Central memory CD8-positive, alpha-beta T cell (primary cell): ENCODE measurements around the gene CSRNP2.
A peak's percentile ranks its signal among the peaks of the same experiment; 100 is the strongest.

Experiments used
- ATAC-seq: fragments of 150-1000 bp; cut with Tn5 transposase; replicated peaks from 2 replicates; pipeline ENCODE4 v1.10.0; 2022; ENCODE audit warnings: mild to moderate bottlenecking, moderate FRiP score, moderate number of reproducible peaks; ENCODE audit not compliant: poor library complexity, severe bottlenecking; ENCODE audit errors: extremely low read depth
- DNase-seq, 2 donors: peaks; one replicate each; pipeline ENCODE4 v3.0.0; 2021; ENCODE audit warnings: low spot score in 2 of 2
- H3K27ac Mint-ChIP-seq: one replicate; pipeline ENCODE4 v1.8.0; 2022; ENCODE audit warnings: low read depth, mild to moderate bottlenecking, moderate library complexity, mixed read lengths
- H3K27me3 Mint-ChIP-seq: one replicate; pipeline ENCODE4 v1.8.0; 2022; ENCODE audit warnings: mixed read lengths
- H3K36me3 Mint-ChIP-seq: one replicate; pipeline ENCODE4 v1.8.0; 2022; ENCODE audit warnings: mild to moderate bottlenecking, moderate library complexity, mixed read lengths; ENCODE audit not compliant: insufficient read depth
- H3K4me1 Mint-ChIP-seq: one replicate; pipeline ENCODE4 v1.8.0; 2022; ENCODE audit warnings: mixed read lengths
- H3K4me3 Mint-ChIP-seq: one replicate; pipeline ENCODE4 v1.8.0; 2022; ENCODE audit warnings: mild to moderate bottlenecking, moderate library complexity, mixed read lengths
- H3K9me3 Mint-ChIP-seq: one replicate; pipeline ENCODE4 v1.8.0; 2022; ENCODE audit warnings: mixed read lengths

Gene CSRNP2

DNA sequence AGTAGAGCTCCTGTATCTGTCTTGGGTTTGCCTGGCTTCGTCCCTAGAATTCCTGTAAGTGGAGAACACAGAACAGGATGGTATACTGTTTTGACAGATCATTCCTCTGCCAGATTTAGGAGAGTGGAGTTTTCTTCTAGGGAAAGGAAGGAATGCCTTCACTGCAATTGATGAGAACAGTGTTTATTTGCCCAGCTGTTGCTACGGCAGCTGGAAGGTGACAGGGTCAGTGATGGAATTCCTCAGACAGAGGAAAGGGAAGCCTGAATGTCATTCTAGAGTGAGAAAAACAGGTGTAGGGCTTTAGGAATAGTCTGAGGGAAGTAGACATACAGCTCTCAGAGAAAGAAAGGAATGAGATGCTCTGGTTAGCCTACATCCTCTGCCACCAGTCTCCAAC is 11.7 kb downstream of the CSRNP2 start:
- Mint-ChIP-seq H3K27me3 (no peaks in the 10 kb centered on the region), H3K9me3 (no peaks in the 10 kb centered on the region)

GRCh38 chr12:51070004-51070403 is 13.4 kb downstream of the CSRNP2 start:
- no peaks in the 10 kb centered on the region for H3K4me1 Mint-ChIP-seq
- no peaks in the 10 kb centered on the region for H3K27me3 Mint-ChIP-seq
- no peak overlapping the region for H3K27ac Mint-ChIP-seq
- H3K9me3 Mint-ChIP-seq = no peaks in the 10 kb centered on the region
- no peak overlapping the region for H3K4me3 Mint-ChIP-seq
- peaks cover 60% of the 10 kb centered on the region for H3K36me3 Mint-ChIP-seq
- DNase-seq (no peak), ATAC-seq (no peak)

More for the DNA sequence above, 11.7 kb downstream of the CSRNP2 start:
- no peak overlapping the region for H3K4me3 Mint-ChIP-seq
- no peak overlapping the region for H3K27ac Mint-ChIP-seq
- peaks cover 50% of the 10 kb centered on the region for H3K36me3 Mint-ChIP-seq
- H3K4me1 Mint-ChIP-seq = peaks cover 6% of the 10 kb centered on the region
- DNase-seq (no peak), ATAC-seq (no peak)

DNA sequence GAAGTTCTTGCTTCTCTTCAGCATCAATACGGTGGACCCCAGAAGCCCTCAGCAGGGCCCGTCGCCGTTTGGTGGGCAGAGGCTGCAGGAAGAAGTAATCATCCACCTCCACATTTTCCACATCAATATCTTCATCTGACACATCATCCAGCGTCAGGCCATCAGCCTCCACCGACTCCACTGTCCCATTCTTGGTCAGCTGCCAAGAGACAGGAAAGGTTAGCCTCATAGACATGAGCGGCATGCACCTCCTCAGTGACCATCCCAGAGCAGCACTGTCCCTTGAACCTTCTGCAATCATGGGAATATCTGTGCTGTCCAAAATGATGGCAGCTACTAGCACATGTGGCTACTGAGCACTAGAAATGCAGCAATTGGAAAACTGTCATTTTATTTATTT is 15.6 kb downstream of the CSRNP2 start:
- Mint-ChIP-seq H3K27ac (no peak overlapping the region), H3K4me3 (no peak overlapping the region), H3K36me3 (peaks cover 56% of the 10 kb centered on the region), H3K9me3 (no peaks in the 10 kb centered on the region), H3K27me3 (no peaks in the 10 kb centered on the region), H3K4me1 (no peaks in the 10 kb centered on the region)
- ATAC-seq (no peak), DNase-seq (no peak)

GRCh38 chr12:51067229-51067628 is 16.2 kb downstream of the CSRNP2 start:
- Mint-ChIP-seq H3K36me3 (peaks cover 56% of the 10 kb centered on the region), H3K4me1 (no peaks in the 10 kb centered on the region), H3K4me3 (no peak overlapping the region), H3K9me3 (no peaks in the 10 kb centered on the region), H3K27ac (no peak overlapping the region), H3K27me3 (no peaks in the 10 kb centered on the region)
- no peak for ATAC-seq
- DNase-seq = no peak

GRCh38 chr12:51065530-51065929 is 17.9 kb downstream of the CSRNP2 start:
- H3K9me3 Mint-ChIP-seq = no peaks in the 10 kb centered on the region
- peaks cover 47% of the 10 kb centered on the region for H3K36me3 Mint-ChIP-seq
- no peak overlapping the region for H3K27ac Mint-ChIP-seq
- H3K27me3 Mint-ChIP-seq = no peaks in the 10 kb centered on the region
- no peaks in the 10 kb centered on the region for H3K4me1 Mint-ChIP-seq
- ATAC-seq (no peak), DNase-seq (no peak)
- no peak overlapping the region for H3K4me3 Mint-ChIP-seq

DNA sequence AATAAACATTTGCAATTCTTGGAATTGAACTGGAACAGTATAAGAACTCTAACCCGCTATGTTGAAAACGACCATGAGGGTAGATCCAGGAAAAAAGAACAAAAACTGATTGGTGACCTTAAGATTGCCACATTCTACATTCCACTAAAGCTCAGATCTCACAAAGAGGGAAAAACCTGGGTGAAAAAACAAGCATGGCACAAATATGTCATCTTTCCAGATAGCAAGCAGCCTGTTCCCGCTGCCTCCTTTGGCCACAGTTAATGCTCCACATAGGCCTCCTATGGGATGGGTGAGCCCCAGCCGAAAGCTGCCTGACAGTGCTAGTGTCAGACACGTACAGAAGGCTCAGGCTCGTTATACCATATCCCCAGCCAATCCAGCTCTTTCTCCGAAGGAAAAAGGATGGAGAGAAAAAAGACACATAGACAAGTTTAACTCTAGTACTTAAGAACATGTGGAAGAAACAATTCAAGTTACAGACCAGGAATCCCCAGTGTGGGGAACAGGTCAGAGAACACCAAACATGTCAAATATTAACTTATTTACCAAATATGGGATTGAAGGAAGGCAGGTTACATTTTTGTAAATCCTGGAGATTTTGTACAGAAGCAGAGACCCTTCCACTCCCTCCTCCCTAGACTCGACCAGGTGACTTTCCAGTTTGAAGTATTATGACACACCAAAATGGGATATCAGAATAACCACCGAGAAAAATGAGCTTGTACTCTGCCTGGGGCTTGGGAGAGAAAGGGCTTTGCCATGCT is 20.6 kb downstream of the CSRNP2 start:
- no peaks in the 10 kb centered on the region for H3K9me3 Mint-ChIP-seq
- DNase-seq = no peak
- H3K27ac Mint-ChIP-seq = no peak overlapping the region
- no peak overlapping the region for H3K4me3 Mint-ChIP-seq
- H3K36me3 Mint-ChIP-seq = peaks cover 51% of the 10 kb centered on the region
- no peaks in the 10 kb centered on the region for H3K27me3 Mint-ChIP-seq
- ATAC-seq = no peak
- H3K4me1 Mint-ChIP-seq = peaks cover 6% of the 10 kb centered on the region

GRCh38 chr12:51059086-51059485 is 24.3 kb downstream of the CSRNP2 start:
- Mint-ChIP-seq H3K27me3 (no peaks in the 10 kb centered on the region), H3K36me3 (peaks cover 58% of the 10 kb centered on the region), H3K9me3 (no peaks in the 10 kb centered on the region), H3K4me3 (no peak overlapping the region), H3K27ac (no peak overlapping the region), H3K4me1 (peaks cover 6% of the 10 kb centered on the region)
- DNase-seq = no peak
- ATAC-seq = no peak

GRCh38 chr12:51056242-51056641 is 27.2 kb downstream of the CSRNP2 start:
- Mint-ChIP-seq H3K9me3 (no peaks in the 10 kb centered on the region), H3K4me3 (no peak overlapping the region), H3K27me3 (no peaks in the 10 kb centered on the region), H3K4me1 (peaks cover 11% of the 10 kb centered on the region), H3K36me3 (peaks cover 58% of the 10 kb centered on the region), H3K27ac (no peak overlapping the region)
- no peak for DNase-seq
- ATAC-seq = no peak

- DNase-seq (no peak), ATAC-seq (no peak)
- H3K27ac Mint-ChIP-seq = no peak overlapping the region
- H3K4me3 Mint-ChIP-seq = no peak overlapping the region
- peaks cover 8% of the 10 kb centered on the region for H3K4me1 Mint-ChIP-seq
- H3K9me3 Mint-ChIP-seq = no peaks in the 10 kb centered on the region
- H3K27me3 Mint-ChIP-seq = no peaks in the 10 kb centered on the region
- H3K36me3 Mint-ChIP-seq = peaks cover 59% of the 10 kb centered on the region
These were observed 28.3 kb downstream of the CSRNP2 start for GRCh38 chr12:51055060-51055459.

DNA sequence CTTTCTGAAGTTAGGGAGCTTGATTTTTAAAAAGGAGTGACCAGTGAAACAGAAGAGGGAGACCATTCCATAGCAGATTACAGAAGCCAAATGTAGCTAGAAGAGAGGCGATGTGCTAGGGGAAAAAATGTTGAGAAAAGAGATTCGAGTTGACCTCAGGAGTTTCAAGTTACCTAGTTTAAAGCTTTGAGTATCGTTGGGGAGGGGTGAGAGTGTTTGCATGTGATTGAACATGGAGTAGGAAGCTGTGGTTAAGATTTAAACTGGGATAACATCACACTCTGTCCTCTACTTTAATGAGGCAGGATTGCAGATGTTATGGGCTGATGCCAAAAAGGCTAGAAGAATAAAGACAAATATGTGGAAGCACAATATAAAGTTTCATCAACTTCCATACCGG is 31.6 kb downstream of the CSRNP2 start:
- Mint-ChIP-seq H3K9me3 (no peaks in the 10 kb centered on the region), H3K36me3 (peaks cover 51% of the 10 kb centered on the region), H3K27me3 (no peaks in the 10 kb centered on the region), H3K4me1 (peaks cover 26% of the 10 kb centered on the region), H3K4me3 (no peak overlapping the region), H3K27ac (no peak overlapping the region)
- DNase-seq (no peak), ATAC-seq (no peak)

GRCh38 chr12:51049525-51049924 is 33.9 kb downstream of the CSRNP2 start:
- Mint-ChIP-seq H3K27ac (peak overlapping the region; percentile 98), H3K36me3 (peaks cover 31% of the 10 kb centered on the region), H3K9me3 (no peaks in the 10 kb centered on the region), H3K4me3 (peak overlapping the region; percentile 98), H3K27me3 (no peaks in the 10 kb centered on the region), H3K4me1 (peaks cover 26% of the 10 kb centered on the region)
- ATAC-seq (no peak), DNase-seq (no peak)

- Mint-ChIP-seq H3K4me3 (peak overlapping the region; percentile 98), H3K4me1 (peaks cover 26% of the 10 kb centered on the region), H3K36me3 (peaks cover 27% of the 10 kb centered on the region), H3K27ac (peak overlapping the region; percentile 98), H3K27me3 (no peaks in the 10 kb centered on the region), H3K9me3 (no peaks in the 10 kb centered on the region)
- ATAC-seq = peak; percentile 6
- DNase-seq = no peak
These were observed 34.6 kb downstream of the CSRNP2 start for GRCh38 chr12:51048661-51049251.
